PC-3 (cell line): ENCODE data around the gene TCF7L1.

Experiments
- EZH2 ChIP-seq: fragments of 300-600 bp; sonication (generic); IDR thresholded peaks from one replicate; pipeline ENCODE4 v1.6.1; 2017; ENCODE audit warnings: antibody characterized with exemption, mild to moderate bottlenecking, low read length; ENCODE audit not compliant: unreplicated experiment
- TF ChIP-seq, protein P1 (sequence below): fragments of 300-600 bp; sonication (generic); conservative IDR thresholded peaks from 2 replicates; pipeline ENCODE4 v1.5.1; 2017; ENCODE audit warnings: antibody characterized with exemption, low read depth, mild to moderate bottlenecking, low read length

GRCh38 chr2:85175369-85176299 lies 42.4 kb downstream of the TCF7L1 start:
- TF ChIP-seq, protein P1, sequence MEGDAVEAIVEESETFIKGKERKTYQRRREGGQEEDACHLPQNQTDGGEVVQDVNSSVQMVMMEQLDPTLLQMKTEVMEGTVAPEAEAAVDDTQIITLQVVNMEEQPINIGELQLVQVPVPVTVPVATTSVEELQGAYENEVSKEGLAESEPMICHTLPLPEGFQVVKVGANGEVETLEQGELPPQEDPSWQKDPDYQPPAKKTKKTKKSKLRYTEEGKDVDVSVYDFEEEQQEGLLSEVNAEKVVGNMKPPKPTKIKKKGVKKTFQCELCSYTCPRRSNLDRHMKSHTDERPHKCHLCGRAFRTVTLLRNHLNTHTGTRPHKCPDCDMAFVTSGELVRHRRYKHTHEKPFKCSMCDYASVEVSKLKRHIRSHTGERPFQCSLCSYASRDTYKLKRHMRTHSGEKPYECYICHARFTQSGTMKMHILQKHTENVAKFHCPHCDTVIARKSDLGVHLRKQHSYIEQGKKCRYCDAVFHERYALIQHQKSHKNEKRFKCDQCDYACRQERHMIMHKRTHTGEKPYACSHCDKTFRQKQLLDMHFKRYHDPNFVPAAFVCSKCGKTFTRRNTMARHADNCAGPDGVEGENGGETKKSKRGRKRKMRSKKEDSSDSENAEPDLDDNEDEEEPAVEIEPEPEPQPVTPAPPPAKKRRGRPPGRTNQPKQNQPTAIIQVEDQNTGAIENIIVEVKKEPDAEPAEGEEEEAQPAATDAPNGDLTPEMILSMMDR: no peak
- TF ChIP-seq EZH2: no peak
